ENCODE measurements around the gene CELA1. TPM values are rescaled to one million over a fixed set of nuclear protein-coding genes. Genes with fewer than 3 reads are reported as not detected.
"Not testable (repeated sequence)": the region's sequence is repeated elsewhere in the genome, so short reads cannot be mapped to it uniquely, and the experiment has no call there.

The CELA1 gene
- total RNA-seq, 2 donors from 2014 or later, result 0.26 TPM; not detected in 1

DNA sequence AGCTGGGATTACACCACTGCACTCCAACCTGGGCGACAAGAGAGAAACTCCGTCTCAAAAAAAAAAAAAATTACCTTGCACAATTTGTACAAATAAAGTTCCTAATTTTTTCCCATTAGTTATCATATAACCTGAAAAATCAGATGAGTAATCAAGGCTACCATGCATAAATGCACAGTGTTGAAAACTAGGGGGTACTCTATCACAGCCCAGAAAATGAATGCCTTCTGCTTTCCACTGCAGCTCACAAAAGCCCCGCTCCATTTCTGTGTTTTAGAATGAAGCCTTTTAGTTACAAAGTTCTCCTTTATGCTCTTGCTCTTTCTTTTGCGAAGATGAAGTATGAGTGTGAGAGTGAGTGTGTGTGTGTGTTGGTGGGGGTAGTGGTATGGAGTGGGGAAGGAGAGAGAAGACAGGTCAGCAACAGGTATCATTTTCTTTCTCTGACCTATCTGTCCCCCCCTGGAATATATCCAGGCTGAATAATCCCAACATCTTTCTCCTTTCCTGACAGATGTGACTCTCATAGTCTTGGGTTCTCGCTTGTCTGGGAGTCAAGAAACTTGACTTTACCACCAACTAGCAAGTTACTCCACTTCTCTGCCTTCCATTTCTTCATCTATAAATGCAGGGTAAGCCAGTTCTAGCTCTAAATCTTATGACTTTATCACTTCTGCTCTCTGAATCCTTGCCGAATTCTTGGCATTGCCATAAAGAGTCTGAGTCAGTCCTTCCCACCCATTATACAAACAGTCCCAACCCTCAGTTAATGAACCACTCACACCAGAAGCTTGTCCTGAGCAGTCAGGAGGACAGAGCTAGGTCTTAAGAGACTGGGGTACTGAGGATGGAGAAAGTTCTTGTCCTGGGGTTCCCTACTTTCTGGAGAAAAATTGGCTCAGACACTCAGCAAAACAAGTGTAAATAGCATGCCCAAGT lies 38.6 kb downstream of the CELA1 start:
- Mint-ChIP-seq H3K27ac (peak overlapping the region; percentile 45), H3K4me3 (no peak overlapping the region), H3K27me3 (ENCODE audit: low read depth) (no peaks in the 10 kb centered on the region), H3K36me3 (ENCODE audit: insufficient read depth in 2 of 2) (peaks cover 9 to 38% of the 10 kb centered on the region in 2 donors), H3K9me3 (no peaks in the 10 kb centered on the region), H3K4me1 (ENCODE audit: low read depth) (peaks cover 46% of the 10 kb centered on the region)
- no peak for ATAC-seq (replicated peaks in 1 of 2)
- DNase-seq, result no peak

DNA sequence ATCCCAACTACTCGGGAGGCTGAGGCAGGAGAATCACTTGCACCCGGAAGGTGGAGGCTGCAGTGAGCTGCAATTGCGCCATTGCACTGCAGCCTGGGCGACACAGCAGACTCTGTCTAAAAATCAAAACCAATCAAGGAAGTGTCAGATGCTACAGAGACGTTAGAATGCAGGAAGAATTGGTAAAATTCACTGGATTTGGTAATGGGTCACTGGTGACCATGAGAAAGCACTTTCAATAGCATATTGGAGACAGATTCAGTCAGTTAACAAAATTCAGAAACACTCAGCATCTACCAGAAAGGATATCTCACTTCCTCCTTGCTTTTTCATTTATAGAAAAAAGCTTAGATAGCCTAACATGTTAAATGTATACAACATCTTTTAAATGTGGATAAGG lies 40.0 kb downstream of the CELA1 start:
- DNase-seq, result no peak
- Mint-ChIP-seq H3K27ac (peak overlapping the region; percentile 51), H3K4me3 (no peak overlapping the region), H3K36me3 (ENCODE audit: insufficient read depth in 2 of 2) (peaks cover 10 to 36% of the 10 kb centered on the region in 2 donors), H3K27me3 (ENCODE audit: low read depth) (no peaks in the 10 kb centered on the region), H3K9me3 (no peaks in the 10 kb centered on the region), H3K4me1 (ENCODE audit: low read depth) (peaks cover 42% of the 10 kb centered on the region)
- ATAC-seq (replicated peaks in 1 of 2), result no peak

DNA sequence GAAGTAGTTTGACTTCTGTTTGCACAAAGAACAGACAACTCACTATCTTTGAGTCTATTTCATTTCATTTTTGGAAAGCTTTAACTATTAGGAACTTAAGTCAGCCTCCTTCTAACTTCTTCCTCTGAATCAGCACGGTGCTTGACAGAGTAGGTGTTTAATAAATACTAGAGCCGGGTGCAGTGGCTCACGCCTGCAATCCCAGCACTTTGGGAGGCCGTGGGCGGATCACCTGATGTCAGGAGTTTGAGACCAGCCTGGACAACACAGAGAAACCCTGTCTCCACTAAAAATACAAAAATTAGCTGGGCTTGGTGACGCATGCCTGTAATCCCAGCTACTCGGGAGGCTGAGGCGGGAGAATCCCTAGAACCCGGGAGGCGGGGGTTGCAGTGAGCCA lies 45.7 kb downstream of the CELA1 start:
- not testable (repeated sequence) for ATAC-seq (replicated peaks in 1 of 2); DNase-seq; H3K9me3 Mint-ChIP-seq; H3K4me1 Mint-ChIP-seq (ENCODE audit: low read depth); H3K27me3 Mint-ChIP-seq (ENCODE audit: low read depth); H3K27ac Mint-ChIP-seq; H3K4me3 Mint-ChIP-seq
- H3K36me3 Mint-ChIP-seq (ENCODE audit: insufficient read depth in 2 of 2), result peaks cover 8 to 27% of the 10 kb centered on the region in 2 donors

DNA sequence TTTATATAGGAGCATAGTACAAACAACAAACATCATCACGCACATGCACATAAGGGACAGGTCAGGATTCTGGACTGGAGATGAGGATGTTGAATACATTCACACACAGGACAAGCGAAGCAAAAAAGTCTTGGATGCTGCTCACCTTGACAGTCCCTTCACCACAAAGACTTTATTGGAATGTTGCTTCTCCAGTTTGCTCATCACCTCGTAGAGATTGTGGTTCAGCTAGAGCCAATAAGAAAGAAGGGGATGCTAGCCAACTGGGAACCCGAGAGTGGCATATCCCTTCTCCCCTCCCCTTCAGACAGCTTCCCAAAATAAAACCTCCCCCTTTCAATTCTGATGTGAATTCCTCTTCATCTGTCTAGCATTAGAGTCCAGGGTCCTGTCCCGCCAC lies 50.8 kb downstream of the CELA1 start:
- Mint-ChIP-seq H3K36me3 (ENCODE audit: insufficient read depth in 2 of 2) (peaks cover 0 to 19% of the 10 kb centered on the region in 2 donors), H3K27ac (no peak overlapping the region), H3K4me1 (ENCODE audit: low read depth) (peaks cover 20% of the 10 kb centered on the region), H3K4me3 (no peak overlapping the region), H3K27me3 (ENCODE audit: low read depth) (no peaks in the 10 kb centered on the region), H3K9me3 (no peaks in the 10 kb centered on the region)
- ATAC-seq (replicated peaks in 1 of 2) (no peak), DNase-seq (no peak)

DNA sequence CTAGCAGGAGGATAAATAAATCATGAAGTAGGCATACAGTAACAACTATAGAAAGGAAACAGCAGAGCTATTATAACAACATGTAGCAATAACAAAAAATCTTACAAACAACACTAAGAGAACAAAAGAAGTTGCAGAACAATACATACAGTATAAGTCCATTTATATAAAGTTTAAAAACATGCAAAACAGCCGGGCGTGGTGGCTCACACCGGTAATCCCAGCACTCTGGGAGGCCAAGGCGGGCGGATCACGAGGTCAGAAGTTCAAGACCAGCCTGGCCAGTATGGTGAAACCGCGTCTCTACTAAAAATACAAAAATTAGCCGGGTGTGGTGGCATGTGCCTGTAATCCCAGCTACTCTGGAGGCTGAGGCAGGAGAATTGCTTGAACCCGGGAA lies 52.4 kb downstream of the CELA1 start:
- peak overlapping the region; percentile 42 for H3K27ac Mint-ChIP-seq
- H3K27me3 Mint-ChIP-seq (ENCODE audit: low read depth); H3K9me3 Mint-ChIP-seq; DNase-seq; H3K4me3 Mint-ChIP-seq; ATAC-seq (replicated peaks in 1 of 2): not testable (repeated sequence)
- H3K36me3 Mint-ChIP-seq (ENCODE audit: insufficient read depth in 2 of 2), result peaks cover 8 to 22% of the 10 kb centered on the region in 2 donors
- H3K4me1 Mint-ChIP-seq (ENCODE audit: low read depth), result peaks cover 20% of the 10 kb centered on the region

DNA sequence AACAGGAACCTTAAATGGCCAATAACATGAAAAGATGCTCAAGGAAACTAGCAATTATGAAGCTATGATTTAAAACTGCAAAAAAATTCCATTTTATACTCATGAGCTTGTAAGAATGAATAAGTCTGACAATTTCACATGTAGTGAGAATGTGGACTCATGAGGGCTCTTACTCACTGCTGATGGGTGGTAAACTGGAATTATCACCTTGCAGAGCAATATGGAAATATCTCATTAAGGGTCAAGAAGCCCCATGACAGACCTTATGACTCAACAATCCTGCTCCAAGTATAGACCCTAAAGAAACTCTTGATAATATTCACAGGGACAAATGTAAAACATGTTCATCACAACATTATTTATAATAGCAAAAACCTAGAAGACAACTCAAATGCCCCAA lies 52.8 kb downstream of the CELA1 start:
- no peak for DNase-seq
- Mint-ChIP-seq H3K36me3 (ENCODE audit: insufficient read depth in 2 of 2) (peaks cover 8 to 22% of the 10 kb centered on the region in 2 donors), H3K27ac (peak overlapping the region; percentile 42), H3K4me1 (ENCODE audit: low read depth) (peaks cover 20% of the 10 kb centered on the region), H3K27me3 (ENCODE audit: low read depth) (no peaks in the 10 kb centered on the region), H3K4me3 (no peak overlapping the region), H3K9me3 (no peaks in the 10 kb centered on the region)
- peak; percentile 32 to 50 for ATAC-seq (replicated peaks in 1 of 2)

DNA sequence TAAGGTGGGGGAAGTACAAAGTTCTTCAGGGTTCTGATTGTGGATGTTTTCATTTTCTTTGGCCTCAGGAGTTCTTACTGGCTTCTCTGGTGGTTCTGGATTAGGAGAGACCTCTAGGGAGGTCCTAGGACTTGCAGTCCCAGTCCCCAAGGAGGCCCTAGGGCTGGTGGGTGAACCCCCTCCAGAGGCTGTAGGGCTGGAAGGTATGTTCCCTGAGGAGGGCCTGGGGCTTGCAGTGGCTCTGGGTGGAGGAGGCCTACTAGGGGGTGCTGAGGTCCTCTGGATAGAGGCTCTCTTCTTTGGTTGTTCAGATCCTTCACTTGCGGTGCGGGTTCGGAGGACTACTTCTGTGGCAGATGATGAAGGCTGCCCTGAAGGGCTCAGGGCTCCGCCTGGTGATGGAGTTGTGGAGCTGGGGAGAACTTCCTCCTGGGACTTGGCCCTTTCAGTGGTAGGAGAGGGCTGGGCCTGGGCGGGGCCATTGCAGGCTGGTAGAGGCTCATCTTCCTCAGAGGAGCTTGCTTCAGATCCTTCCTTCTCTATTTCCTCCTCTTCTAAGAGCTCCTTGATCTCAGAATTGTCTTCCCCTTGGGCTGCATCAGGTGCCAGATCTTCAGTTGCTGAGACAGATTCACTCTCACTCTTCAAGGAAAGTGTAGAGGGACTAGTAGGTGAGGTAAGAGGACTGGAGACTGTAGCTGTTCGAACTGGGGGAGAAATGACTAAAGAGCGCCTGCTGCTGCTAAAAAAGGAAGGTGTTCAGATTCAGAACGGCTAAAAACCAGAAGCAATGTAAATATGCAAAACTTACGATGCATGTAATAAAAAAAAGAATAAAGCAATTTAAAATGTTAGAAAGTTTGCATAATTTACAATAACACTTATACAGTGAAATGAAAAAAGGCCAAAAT lies 54.6 kb downstream of the CELA1 start:
- not testable (repeated sequence) for ATAC-seq (replicated peaks in 1 of 2); DNase-seq; H3K27ac Mint-ChIP-seq; H3K27me3 Mint-ChIP-seq (ENCODE audit: low read depth); H3K4me3 Mint-ChIP-seq; H3K9me3 Mint-ChIP-seq
- H3K36me3 Mint-ChIP-seq (ENCODE audit: insufficient read depth in 2 of 2), result peaks cover 8 to 26% of the 10 kb centered on the region in 2 donors
- peaks cover 20% of the 10 kb centered on the region for H3K4me1 Mint-ChIP-seq (ENCODE audit: low read depth)

DNA sequence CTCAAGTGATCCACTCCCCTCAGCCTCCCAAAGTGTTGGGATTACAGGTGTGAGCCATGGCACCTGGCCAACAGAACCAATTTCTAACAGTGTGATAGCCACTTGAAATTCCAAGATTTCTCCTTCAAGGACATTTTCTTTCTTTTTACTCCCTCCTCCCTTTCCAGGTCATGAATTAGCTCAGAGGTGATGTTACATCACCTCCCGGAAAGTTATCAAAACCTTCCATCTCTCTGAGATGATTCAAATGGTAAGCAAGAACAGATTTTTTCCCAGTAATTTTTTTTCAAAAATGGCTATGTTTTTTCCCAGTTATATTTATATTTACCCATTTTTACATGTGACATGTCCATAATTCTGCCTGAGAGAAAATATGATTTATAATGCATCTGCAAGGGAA lies 60.6 kb downstream of the CELA1 start:
- Mint-ChIP-seq H3K4me3 (no peak overlapping the region), H3K36me3 (ENCODE audit: insufficient read depth in 2 of 2) (peaks cover 8 to 14% of the 10 kb centered on the region in 2 donors), H3K4me1 (ENCODE audit: low read depth) (no peaks in the 10 kb centered on the region), H3K9me3 (no peaks in the 10 kb centered on the region), H3K27me3 (ENCODE audit: low read depth) (no peaks in the 10 kb centered on the region), H3K27ac (peak overlapping the region; percentile 38)
- ATAC-seq (replicated peaks in 1 of 2) (no peak), DNase-seq (no peak)

DNA sequence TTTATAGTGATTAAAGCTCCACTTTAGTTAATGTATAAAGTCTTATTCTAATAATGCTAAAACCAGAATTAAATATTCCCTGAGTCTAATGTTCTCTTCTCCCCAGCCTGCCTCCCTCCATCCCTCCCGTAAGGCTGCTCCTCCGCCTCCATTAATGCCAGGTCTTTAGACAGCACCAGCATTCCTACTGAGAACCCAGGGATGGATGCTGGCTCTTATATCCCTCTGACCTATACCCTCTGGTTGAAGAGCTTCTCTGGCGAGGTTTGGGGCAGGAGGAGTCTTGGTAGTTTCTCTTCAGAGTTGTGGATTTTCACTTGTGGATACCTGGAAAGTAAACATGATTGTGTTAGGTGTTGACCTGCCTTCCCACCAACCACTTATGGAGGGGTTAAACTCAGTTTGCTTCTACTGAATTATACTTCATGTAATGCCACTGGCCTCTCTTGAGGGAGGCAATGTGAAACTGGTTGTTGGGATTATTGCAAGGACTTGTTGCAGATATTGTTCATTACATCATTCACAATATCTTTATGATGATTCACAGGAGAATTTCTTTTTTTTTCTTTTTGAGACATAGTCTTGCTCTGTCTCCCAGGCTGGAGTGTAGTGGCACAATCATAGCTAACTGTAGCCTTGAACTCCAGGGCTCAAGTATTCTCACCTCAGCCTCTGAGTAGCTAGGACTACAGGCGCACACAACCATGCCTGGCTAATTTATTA lies 65.1 kb downstream of the CELA1 start:
- ATAC-seq (replicated peaks in 1 of 2) (no peak), DNase-seq (no peak)
- Mint-ChIP-seq H3K4me1 (ENCODE audit: low read depth) (no peaks in the 10 kb centered on the region), H3K27me3 (ENCODE audit: low read depth) (no peaks in the 10 kb centered on the region), H3K4me3 (no peak overlapping the region), H3K9me3 (no peaks in the 10 kb centered on the region), H3K27ac (no peak overlapping the region), H3K36me3 (ENCODE audit: insufficient read depth in 2 of 2) (peaks cover 0 to 7% of the 10 kb centered on the region in 2 donors)

Other genes starting within 250 kb of the CELA1 start
- 10 to 100 TPM; 36.9 to 49.2 TPM for gene TFCP2, start 173.5 kb downstream of the CELA1 start, total RNA-seq
- 10 to 100 TPM; 12.0 to 16.0 TPM for gene POU6F1, start 128.6 kb downstream of the CELA1 start, total RNA-seq
- 100 to 1,000 TPM; 114 TPM for gene DAZAP2, start 107.9 kb downstream of the CELA1 start, total RNA-seq
- gene SMAGP, start 76.3 kb downstream of the CELA1 start, total RNA-seq, result 1 to 10 TPM in 1 of 2 donors, under 1 TPM in 1; 0.86 to 2.1 TPM
- gene BIN2, start 22.5 kb downstream of the CELA1 start, total RNA-seq, result 100 to 1,000 TPM; 102 to 104 TPM
- 10 to 100 TPM; 12.6 to 13.0 TPM for gene GALNT6, start 44.7 kb upstream of the CELA1 start, total RNA-seq
- gene SLC4A8, start 78.2 kb upstream of the CELA1 start, total RNA-seq, result 1 to 10 TPM; 1.9 to 4.6 TPM
- under 1 TPM; 0.79 TPM for gene SCN8A, start 244.6 kb upstream of the CELA1 start, total RNA-seq